Right hindlimb (tissue), 1 donor: ENCODE measurements around the gene BDH2.

Experiments
- DNase-seq: peaks from one replicate; pipeline ENCODE4 v3.0.0-alpha.2; 2018

Gene BDH2

GRCh38 chr4:103079621-103080020 lies 20.0 kb downstream of the BDH2 start:
- no peak for DNase-seq

GRCh38 chr4:103076747-103077347 lies 22.8 kb downstream of the BDH2 start, which contains the start of gene SLC9B2:
TSS of gene SLC9B2 (minus strand) at chr4:103076761. CDS start at chr4:103067550, 9,211 bp downstream.
- DNase-seq: no peak

DNA sequence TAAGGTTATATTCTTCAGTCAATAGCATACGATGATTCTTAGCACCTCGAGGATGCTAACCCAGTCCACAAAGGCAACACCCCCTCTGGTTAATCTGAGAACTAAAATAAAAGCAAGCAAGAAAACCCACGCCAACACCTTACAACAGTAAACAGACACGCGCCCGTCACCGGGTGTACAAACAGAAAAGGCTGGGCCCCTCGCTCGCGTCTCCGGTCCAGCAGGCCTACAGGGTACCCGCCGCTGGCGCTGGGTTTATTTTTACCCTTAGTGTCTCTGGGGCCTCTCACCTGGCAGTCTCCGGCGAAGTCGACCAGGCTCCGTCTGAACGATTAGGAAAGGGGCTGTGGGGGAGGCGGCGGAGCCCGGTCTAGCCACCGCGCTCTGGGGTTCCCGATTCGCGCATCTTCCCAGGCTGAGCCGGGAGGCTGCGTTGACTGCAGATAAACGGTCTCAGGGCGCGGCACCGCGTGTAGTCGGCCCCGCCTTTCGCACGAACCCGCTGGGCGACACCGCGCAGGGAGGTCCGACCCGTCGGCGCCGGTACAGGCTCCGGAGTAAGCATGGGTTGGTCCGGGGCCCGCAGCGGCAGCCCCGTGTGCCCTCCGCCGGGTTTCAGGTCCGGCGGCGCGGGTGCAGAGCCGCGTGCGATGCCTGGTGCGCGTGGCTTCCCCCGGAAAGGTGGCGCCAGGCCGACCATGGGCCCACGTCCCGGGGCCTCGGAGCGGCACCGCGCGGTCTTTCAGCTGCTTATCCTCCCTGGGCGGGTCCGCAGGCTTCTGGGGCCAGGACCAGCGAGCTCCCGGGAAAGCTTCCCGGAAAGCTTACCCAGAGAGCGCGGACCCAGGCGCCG lies 23.5 kb downstream of the BDH2 start:
- DNase-seq: peak; percentile 84

DNA sequence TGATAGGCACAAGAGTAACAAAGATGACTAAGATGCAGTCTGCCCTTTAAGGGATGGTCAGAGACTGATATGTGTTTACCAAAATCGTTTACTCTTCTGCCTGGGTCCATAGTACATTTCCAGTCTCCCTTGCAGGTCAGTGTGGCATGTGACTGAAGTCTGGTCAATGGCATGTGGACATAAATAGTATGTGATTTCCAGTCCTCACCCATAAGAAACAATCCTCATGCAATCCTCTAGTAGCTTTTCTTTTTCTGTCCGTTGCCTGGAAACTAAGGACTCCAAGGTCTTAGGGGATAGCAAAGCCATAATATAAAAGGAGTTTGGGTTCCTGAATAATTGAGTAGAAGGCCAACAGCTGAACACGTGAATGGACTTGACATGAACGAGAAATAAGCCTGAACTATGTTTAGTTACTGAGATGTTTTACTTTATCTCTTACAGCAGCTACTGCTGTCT lies 24.2 kb downstream of the BDH2 start:
- no peak for DNase-seq

GRCh38 chr4:103074744-103075434 lies 24.7 kb downstream of the BDH2 start:
- no peak for DNase-seq

DNA sequence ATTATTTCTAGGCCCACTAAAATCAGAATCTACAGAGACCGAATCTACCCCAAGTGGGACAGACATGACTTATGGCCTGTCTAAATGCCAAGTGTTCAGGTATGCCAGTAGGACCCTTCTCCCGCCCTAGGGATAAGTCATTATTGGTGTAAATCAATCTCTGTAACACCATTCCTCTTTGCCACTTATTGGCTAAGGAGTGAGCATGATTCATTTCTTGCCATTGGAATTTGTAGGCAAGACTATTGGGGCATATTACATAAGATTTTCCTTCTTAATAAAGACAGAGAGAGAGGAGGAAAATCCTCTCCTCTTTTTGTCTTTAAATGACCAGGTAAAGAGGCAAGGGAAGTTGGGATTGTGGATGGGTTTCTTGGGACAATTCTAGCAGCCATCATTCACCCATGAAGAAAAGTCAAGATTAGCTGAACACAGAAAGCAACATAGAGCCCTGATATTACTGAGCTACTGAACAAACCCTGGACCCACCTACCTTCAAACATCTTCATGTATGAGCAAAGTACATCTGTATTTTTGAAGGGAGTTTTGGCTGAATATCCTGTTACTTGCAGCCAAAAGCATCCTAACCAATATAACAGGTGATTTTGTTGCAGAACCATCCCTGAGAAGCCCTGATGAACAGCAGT lies 25.7 kb downstream of the BDH2 start:
- no peak for DNase-seq

- DNase-seq: no peak
Observed at GRCh38 chr4:103067841-103068547, 31.6 kb downstream of the BDH2 start.

- no peak for DNase-seq
Observed at GRCh38 chr4:103060453-103061148, 39.0 kb downstream of the BDH2 start.

DNA sequence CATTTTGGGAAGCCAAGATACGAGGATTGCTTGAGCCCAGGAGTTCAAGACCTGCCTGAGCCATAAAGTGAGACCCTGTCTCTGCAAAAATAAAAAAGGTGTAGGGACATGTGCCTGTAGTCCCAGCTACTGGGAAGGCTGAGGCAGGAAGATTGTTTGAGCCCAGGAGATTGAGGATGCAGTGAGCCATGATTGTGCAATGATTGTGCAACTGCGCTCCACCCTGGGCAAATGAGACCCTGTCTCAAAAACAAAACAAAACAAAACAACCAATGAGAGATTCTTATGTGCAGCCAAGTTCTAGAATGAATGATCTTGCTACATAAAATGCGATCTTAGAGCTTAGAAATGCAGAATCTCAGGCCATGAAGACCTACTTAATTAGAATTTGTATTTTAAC lies 45.6 kb downstream of the BDH2 start:
- DNase-seq: no peak

- DNase-seq: no peak
Observed at GRCh38 chr4:103052779-103053178, 46.9 kb downstream of the BDH2 start.

GRCh38 chr4:103052145-103052544 lies 47.5 kb downstream of the BDH2 start:
- no peak for DNase-seq

DNA sequence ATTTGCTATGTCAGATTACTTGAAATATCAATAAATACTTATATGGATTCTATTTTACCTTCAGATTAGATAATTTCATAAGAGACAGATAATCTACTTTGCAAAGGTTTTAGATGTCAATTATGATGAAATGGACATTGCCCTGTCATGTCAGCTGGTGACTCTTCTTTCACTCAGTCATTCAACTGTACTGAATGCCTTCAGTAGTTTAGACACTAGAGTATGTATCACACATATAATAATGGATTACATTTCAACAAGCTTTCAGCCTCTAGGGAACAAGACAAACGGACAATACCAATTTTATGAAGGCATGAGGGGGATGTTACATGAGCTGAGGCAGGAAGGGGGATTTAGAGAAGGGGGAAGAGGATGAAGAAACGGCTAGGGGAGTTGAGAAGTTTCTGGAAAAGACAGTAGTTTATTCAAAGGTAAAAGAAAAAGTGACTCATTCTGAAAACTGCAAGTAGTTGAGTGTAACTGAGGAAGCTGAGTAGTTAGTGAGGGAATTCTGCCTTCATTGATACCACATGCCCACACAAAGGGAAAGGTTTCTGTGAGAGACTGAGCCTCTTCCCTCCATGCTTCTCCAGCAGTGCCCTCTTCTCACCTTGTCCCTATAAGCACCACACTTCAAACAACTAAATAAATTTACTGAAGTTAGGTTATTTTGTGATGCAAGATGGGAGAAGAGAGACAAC lies 48.7 kb downstream of the BDH2 start:
- no peak for DNase-seq

DNA sequence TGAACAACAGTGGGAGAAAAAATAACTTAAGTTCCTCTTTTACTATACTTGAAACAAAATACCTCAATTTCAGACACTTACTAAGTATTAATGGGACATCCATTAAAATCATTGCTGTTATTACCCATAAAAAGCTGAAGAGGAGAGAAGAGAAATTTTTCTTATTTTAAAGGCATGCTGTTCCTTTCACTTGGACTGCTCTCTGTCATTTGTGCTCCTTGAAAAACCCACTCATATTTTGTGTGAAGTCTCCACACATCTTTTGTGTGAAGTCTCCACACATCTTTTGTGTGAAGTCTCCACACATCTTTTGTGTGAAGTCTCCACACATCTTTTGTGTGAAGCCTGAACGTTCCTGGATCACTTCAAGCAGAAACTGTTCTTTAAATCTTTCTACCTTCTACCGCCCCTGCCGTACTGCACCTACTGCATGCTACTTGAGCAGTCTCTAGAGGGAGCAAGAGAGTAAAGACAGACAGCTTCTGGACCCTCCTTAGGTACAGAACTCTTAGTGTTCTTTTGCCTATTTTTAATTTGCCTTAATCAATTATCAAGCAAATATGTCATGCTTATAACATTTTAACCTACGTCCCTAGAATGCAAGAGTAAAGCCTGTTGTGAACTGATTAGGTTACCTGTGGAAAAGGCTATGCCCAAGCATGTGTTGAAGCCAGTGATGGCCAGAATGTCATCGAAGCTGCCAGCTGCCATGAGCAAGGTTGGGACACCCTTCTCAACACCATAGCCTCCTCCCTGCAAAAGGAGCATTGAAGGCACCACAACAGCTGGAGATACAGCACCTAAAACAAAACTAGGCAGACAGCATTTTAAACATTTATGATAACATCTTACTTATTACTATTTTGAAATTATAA lies 53.0 kb downstream of the BDH2 start:
- no peak for DNase-seq

DNA sequence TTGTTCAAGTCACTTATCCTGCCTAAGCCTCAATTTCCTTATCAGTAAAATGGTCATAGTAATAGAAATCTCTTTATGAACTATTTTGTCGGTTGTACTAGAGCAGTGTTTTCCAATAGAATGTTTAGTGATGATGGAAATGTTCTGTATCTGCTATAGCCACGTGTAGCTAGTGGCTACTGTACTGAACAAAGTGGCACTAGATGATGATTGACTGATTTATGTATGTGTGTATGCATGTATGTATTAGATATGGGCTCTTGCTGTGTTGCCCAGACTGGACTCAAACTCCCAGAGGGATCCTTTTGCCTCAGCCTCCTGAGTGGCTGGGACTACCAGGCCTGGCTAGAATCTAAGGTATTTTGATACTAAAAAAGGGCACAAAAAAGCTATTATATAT lies 55.5 kb downstream of the BDH2 start:
- no peak for DNase-seq

DNA sequence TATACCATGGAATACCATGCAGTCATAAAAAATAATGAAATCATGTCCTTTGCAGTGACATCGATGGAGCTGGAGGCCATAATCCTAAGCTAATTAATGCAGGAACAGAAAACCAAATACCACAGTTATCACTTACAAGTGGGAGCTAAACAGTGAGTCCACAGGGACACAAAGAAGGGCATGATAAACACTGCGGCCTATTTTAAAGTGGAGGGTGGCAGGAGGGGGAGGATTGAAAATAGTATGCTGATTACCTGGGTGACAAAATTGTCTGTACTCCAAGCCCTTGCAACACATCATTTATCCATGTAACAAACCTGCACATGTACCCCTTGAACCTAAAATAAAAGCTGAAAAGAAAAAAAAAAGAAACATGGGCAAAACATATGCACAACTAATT lies 63.5 kb downstream of the BDH2 start:
- no peak for DNase-seq

DNA sequence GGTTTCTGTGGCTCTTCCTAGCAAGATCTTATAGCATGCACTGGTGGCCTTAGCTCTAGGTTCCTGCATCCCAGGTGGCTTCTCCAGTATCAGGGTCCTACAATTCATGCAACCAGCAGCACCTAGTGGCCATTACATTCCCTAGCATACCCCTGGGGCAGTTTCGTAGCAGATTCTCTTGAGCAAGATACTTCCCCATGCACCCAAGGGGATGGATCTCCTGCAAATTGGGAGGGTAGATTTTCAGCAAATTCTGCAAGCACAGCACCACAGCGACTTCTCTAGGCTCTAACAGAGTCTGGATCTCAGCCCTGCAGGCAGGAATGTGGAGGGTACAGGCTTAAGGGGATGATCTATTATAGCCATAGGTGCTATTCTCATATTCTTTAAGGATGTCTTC lies 67.1 kb downstream of the BDH2 start:
- no peak for DNase-seq

DNA sequence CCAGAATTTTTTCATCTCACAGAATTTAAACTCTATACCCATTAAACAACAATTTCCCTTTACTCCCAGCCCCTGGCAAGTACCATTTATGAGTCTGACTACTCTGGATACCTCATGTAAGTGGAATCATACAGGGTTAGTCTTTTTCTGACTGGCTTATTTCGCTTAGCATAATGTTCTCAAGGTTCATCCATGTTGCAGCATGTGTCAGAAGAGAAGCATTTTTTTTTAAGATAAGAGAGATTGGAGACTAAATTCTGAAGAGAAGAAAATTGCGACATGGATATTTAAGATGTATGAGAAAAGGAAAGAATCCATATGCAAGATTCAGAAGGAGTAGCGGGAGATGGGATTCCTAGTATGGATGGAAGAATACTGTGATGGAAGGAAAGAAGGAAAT lies 68.8 kb downstream of the BDH2 start:
- no peak for DNase-seq

- no peak for DNase-seq
Observed at GRCh38 chr4:103029300-103029699, 70.3 kb downstream of the BDH2 start.
